ENCODE results near the gene MYL10.

The MYL10 gene

GRCh38 chr7:101595246-101595645, 33.9 kb downstream of the MYL10 start:
- no peak for DNase-seq

- DNase-seq, result no peak
Observed at GRCh38 chr7:101594790-101595189, 34.3 kb downstream of the MYL10 start.

GRCh38 chr7:101593556-101593955, 35.5 kb downstream of the MYL10 start:
- DNase-seq, result no peak

- no peak for DNase-seq
Observed at GRCh38 chr7:101591504-101591903, 37.6 kb downstream of the MYL10 start.

GRCh38 chr7:101590663-101591435, 38.2 kb downstream of the MYL10 start:
- no peak for DNase-seq

GRCh38 chr7:101589976-101590662, 39.0 kb downstream of the MYL10 start:
- DNase-seq, result no peak

GRCh38 chr7:101589052-101589451, 40.0 kb downstream of the MYL10 start:
- DNase-seq, result no peak

- DNase-seq, result no peak
Observed at GRCh38 chr7:101588131-101588935, 40.8 kb downstream of the MYL10 start.

GRCh38 chr7:101586906-101587677, 42.0 kb downstream of the MYL10 start:
- no peak for DNase-seq

GRCh38 chr7:101586078-101586905, 42.8 kb downstream of the MYL10 start:
- no peak for DNase-seq

- DNase-seq, result no peak
Observed at GRCh38 chr7:101582971-101583370, 46.1 kb downstream of the MYL10 start.

GRCh38 chr7:101581891-101582290, 47.2 kb downstream of the MYL10 start:
- no peak for DNase-seq

- DNase-seq, result no peak
Observed at GRCh38 chr7:101580596-101580995, 48.5 kb downstream of the MYL10 start.

- no peak for DNase-seq
Observed at GRCh38 chr7:101578552-101578951, 50.5 kb downstream of the MYL10 start.

- no peak for DNase-seq
Observed at GRCh38 chr7:101576998-101577397, 52.1 kb downstream of the MYL10 start.

GRCh38 chr7:101575721-101576120, 53.4 kb downstream of the MYL10 start:
- DNase-seq, result no peak

- DNase-seq, result no peak
Observed at GRCh38 chr7:101575168-101575567, 53.9 kb downstream of the MYL10 start.

- DNase-seq, result no peak
Observed at GRCh38 chr7:101572156-101572555, 56.9 kb downstream of the MYL10 start.

GRCh38 chr7:101567230-101567629, 61.9 kb downstream of the MYL10 start:
- no peak for DNase-seq

- no peak for DNase-seq
Observed at GRCh38 chr7:101565601-101566209, 63.4 kb downstream of the MYL10 start.

- DNase-seq, result no peak
Observed at GRCh38 chr7:101564778-101565211, 64.3 kb downstream of the MYL10 start.
